OCI-LY3 (cell line): Measurements from ENCODE around the gene SLC43A2.

Source experiments
- H2AFZ ChIP-seq: fragments of 200-600, 300-600 bp; shearing (Covaris generic); 2 replicates; pipeline ENCODE4 v1.6.0; 2014; ENCODE audit warnings: antibody characterized with exemption, low read depth, low read length
- H3K27ac ChIP-seq: fragments of 200-600, 300-600 bp; sonication (generic); 2 replicates; pipeline ENCODE4 v1.5.1; 2014; ENCODE audit warnings: mild to moderate bottlenecking, low read length, moderate library complexity, mixed read lengths
- H3K27me3 ChIP-seq: fragments of 200-600, 300-600 bp; sonication (generic); 2 replicates; pipeline ENCODE4 v1.6.1; 2014; ENCODE audit warnings: low read depth, low read length, mixed read lengths
- H3K36me3 ChIP-seq: fragments of 200-600, 300-600 bp; sonication (generic); replicated peaks from 2 replicates; pipeline ENCODE3; 2014; ENCODE audit warnings: low read depth, low read length, mixed read lengths
- H3K4me1 ChIP-seq: fragments of 300-600, 200-600 bp; sonication (generic); 2 replicates; pipeline ENCODE4 v1.6.1; 2014; ENCODE audit warnings: low read length, mixed read lengths
- H3K4me2 ChIP-seq: fragments of 200-600, 300-600 bp; sonication (generic); 2 replicates; pipeline ENCODE4 v1.6.1; 2014; ENCODE audit warnings: low read length, mixed read lengths
- H3K4me3 ChIP-seq: fragments of 300-600, 200-600 bp; sonication (generic); 2 replicates; pipeline ENCODE4 v1.5.1; 2014; ENCODE audit warnings: antibody characterized with exemption, mild to moderate bottlenecking, low read length, moderate library complexity
- H3K79me2 ChIP-seq: fragments of 300-600, 200-600 bp; shearing (Covaris generic); 2 replicates; pipeline ENCODE4 v1.6.1; 2014; ENCODE audit warnings: mild to moderate bottlenecking, low read length, mixed read lengths
- H3K9ac ChIP-seq: fragments of 300-600, 200-600 bp; shearing (Covaris generic); 2 replicates; pipeline ENCODE4 v1.6.0; 2014; ENCODE audit warnings: mild to moderate bottlenecking, low read length, moderate library complexity
- H3K9me3 ChIP-seq: fragments of 200-600, 300-600 bp; shearing (Covaris generic); 2 replicates; pipeline ENCODE4 v1.6.1; 2014; ENCODE audit warnings: low read length, mixed read lengths; ENCODE audit not compliant: insufficient read depth
- H4K20me1 ChIP-seq: fragments of 200-600, 300-600 bp; sonication (generic); 2 replicates; pipeline ENCODE4 v1.6.1; 2016; ENCODE audit warnings: low read length, mixed read lengths; ENCODE audit not compliant: insufficient read depth
- EZH2phosphoT487 ChIP-seq: fragments of 200-600 bp; shearing (Covaris generic); IDR thresholded peaks from 2 replicates; pipeline ENCODE4 v1.6.1; 2018; ENCODE audit warnings: antibody characterized with exemption, mixed run types, low read depth
- TF ChIP-seq, protein P1 (sequence below): fragments of 200-600, 300-600 bp; sonication (generic); IDR thresholded peaks from 2 replicates; pipeline ENCODE4 v1.5.1; 2014; ENCODE audit warnings: antibody characterized with exemption, low read length, low read depth

The SLC43A2 gene

DNA sequence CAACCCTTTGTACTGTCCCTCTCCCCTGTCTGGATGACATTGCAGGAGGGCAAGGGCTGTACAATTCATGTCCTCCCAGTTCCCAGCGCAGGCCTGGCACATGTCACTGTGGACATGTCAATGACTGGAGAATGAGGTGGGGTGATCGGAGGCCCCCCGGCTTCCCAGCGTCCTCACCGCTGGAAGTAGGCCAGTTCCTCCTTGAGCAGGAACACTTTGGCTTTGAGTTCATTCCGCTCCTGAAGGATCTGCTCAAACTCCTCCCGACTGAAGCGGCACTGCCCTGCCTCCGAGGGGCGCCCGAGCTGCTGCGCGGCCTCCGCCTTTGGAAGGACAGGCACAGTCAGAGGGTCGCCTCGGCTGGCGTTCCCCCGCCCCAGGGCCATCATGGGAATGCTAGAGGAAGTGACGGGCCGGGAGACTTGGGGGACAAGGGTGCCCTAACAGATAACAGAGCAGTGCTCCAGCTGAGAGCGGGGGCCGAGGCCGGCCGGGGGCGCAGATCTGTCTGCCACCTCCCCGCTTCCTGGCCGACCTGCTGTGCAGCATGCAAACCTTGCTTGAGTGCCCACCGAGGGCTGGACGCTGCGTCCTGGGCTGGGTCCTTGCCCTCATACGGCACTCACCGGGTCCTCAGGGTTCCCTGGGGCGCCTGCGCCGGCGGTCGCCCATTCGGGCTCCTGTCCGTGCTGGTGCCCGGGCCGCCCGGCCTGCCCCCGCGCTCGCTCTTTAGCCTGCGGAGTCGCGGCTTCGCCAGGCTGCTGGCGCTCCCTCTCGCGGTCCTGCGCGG, 19.7 kb upstream of the SLC43A2 start:
- Histone ChIP-seq H2AFZ (no peak overlapping the region; the same call in 1 of the 2 replicates), H3K4me3 (peak overlapping the region; percentile 67), H3K36me3 (peaks cover 15% of the 10 kb centered on the region), H3K9ac (peak overlapping the region; percentile 42), H3K4me2 (peak overlapping the region; percentile 72), H4K20me1 (peaks cover 14% of the 10 kb centered on the region; the same call in 1 of the 2 replicates), H3K79me2 (no peaks in the 10 kb centered on the region), H3K27me3 (no peaks in the 10 kb centered on the region), H3K9me3 (no peaks in the 10 kb centered on the region), H3K4me1 (peaks cover 36% of the 10 kb centered on the region), H3K27ac (no peak overlapping the region)
- TF ChIP-seq, protein P1, sequence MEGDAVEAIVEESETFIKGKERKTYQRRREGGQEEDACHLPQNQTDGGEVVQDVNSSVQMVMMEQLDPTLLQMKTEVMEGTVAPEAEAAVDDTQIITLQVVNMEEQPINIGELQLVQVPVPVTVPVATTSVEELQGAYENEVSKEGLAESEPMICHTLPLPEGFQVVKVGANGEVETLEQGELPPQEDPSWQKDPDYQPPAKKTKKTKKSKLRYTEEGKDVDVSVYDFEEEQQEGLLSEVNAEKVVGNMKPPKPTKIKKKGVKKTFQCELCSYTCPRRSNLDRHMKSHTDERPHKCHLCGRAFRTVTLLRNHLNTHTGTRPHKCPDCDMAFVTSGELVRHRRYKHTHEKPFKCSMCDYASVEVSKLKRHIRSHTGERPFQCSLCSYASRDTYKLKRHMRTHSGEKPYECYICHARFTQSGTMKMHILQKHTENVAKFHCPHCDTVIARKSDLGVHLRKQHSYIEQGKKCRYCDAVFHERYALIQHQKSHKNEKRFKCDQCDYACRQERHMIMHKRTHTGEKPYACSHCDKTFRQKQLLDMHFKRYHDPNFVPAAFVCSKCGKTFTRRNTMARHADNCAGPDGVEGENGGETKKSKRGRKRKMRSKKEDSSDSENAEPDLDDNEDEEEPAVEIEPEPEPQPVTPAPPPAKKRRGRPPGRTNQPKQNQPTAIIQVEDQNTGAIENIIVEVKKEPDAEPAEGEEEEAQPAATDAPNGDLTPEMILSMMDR, result peak; percentile 61; the same call in 1 of the 2 replicates
- no peak for TF ChIP-seq EZH2phosphoT487

DNA sequence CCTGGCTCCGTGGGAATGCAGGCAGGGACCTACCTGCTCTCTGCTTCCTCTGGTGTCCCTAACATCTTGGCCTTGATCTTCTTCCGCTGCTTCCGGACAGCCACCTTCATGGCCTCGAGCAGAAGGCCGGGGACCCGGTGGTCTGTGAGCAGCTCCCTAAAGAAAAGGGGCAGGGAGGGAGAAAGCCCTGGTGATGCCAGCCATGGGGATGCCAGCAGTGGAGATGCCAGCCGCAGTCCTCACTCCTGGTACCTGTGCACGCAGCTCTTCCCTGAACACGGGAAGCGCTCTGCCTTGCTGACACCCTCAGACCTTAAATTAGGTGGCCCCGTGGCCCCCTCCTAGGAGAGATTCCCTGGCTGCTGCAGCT, 19.2 kb upstream of the SLC43A2 start:
- TF ChIP-seq, protein P1, result no peak
- no peak for TF ChIP-seq EZH2phosphoT487
- no peak overlapping the region for H2AFZ ChIP-seq
- no peaks in the 10 kb centered on the region for H3K79me2 ChIP-seq
- H3K4me2 ChIP-seq, result no peak overlapping the region
- no peak overlapping the region for H3K27ac ChIP-seq
- H3K9ac ChIP-seq, result no peak overlapping the region
- H4K20me1 ChIP-seq, result peaks cover 14% of the 10 kb centered on the region; the same call in 1 of the 2 replicates
- H3K4me1 ChIP-seq, result peaks cover 36% of the 10 kb centered on the region
- H3K36me3 ChIP-seq, result peaks cover 11% of the 10 kb centered on the region
- H3K4me3 ChIP-seq, result no peak overlapping the region
- H3K9me3 ChIP-seq, result no peaks in the 10 kb centered on the region
- no peaks in the 10 kb centered on the region for H3K27me3 ChIP-seq

DNA sequence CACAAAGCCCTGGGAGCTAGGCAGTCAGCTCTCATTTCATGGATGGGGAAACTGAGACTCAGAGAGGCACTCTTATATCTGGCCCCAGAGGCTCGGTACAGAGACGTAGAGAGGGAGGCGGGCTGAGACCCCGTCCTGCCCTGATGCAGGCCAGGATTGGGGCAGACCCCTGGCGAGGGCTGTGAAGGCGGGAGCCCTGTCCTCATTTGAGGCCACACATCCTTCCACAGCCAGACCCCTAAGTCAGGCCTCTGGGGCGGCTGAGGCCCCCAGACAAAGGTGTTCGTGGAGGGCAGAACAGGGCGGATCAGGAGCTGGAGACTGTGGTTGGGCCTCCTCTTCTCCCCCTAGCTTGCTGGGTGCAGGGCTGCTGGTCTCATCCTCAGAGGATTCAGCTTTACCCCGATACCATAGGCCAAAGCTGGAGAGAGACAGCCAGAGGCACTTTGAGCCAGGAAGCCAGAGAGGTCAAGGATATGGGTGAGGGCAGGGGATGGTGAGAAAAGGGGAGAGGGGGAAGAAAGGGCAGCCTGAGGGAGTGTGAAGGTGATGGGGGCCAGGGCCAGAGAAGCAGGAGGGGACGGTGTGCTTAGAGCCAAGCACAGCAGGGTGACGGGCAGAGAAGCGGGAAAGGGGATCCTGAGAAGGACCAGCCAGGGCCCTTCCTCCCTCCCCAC, 17.7 kb upstream of the SLC43A2 start:
- H4K20me1 ChIP-seq, result peaks cover 14% of the 10 kb centered on the region; the same call in 1 of the 2 replicates
- no peak overlapping the region for H3K4me3 ChIP-seq
- H3K27me3 ChIP-seq, result no peaks in the 10 kb centered on the region
- no peak overlapping the region for H3K27ac ChIP-seq
- TF ChIP-seq, protein P1, result no peak
- no peak for TF ChIP-seq EZH2phosphoT487
- H3K4me2 ChIP-seq, result no peak overlapping the region
- no peaks in the 10 kb centered on the region for H3K79me2 ChIP-seq
- no peak overlapping the region for H3K9ac ChIP-seq
- peaks cover 10% of the 10 kb centered on the region for H3K36me3 ChIP-seq
- no peaks in the 10 kb centered on the region for H3K9me3 ChIP-seq
- peaks cover 35% of the 10 kb centered on the region for H3K4me1 ChIP-seq
- no peak overlapping the region for H2AFZ ChIP-seq
